Measurements from ENCODE around the gene FAM3C.

GRCh38 chr7:121414436-121414835 lies 18.3 kb upstream of the FAM3C start:
- TF ChIP-seq CSDC2 (CRISPR knock-in tag; IDR thresholded peaks at IDR 0.05) (no peak), ZFP3 (CRISPR knock-in tag; IDR thresholded peaks at IDR 0.05) (no peak), CREB5 (CRISPR knock-in tag; IDR thresholded peaks at IDR 0.05; ENCODE audit: low read depth) (no peak)

Measured in SK-N-SH treated with all-trans-retinoic acid at 6 μM for 48 hours (cell line).